DND-41 (cell line): ENCODE results near the gene COTL1.

Experiments used
- EZH2 ChIP-seq: IDR thresholded peaks from 3 replicates; pipeline ENCODE4 v1.6.1; 2012; ENCODE audit warnings: borderline replicate concordance, low read depth, mild to moderate bottlenecking, moderate library complexity, low read length, inconsistent platforms; ENCODE audit not compliant: severe bottlenecking
- TF ChIP-seq, protein P1 (sequence below): IDR thresholded peaks from 2 replicates; pipeline ENCODE4 v1.5.1; 2012; ENCODE audit warnings: borderline replicate concordance, low read length, moderate library complexity, mild to moderate bottlenecking; ENCODE audit not compliant: poor library complexity, severe bottlenecking; ENCODE audit errors: extremely low read depth

DNA sequence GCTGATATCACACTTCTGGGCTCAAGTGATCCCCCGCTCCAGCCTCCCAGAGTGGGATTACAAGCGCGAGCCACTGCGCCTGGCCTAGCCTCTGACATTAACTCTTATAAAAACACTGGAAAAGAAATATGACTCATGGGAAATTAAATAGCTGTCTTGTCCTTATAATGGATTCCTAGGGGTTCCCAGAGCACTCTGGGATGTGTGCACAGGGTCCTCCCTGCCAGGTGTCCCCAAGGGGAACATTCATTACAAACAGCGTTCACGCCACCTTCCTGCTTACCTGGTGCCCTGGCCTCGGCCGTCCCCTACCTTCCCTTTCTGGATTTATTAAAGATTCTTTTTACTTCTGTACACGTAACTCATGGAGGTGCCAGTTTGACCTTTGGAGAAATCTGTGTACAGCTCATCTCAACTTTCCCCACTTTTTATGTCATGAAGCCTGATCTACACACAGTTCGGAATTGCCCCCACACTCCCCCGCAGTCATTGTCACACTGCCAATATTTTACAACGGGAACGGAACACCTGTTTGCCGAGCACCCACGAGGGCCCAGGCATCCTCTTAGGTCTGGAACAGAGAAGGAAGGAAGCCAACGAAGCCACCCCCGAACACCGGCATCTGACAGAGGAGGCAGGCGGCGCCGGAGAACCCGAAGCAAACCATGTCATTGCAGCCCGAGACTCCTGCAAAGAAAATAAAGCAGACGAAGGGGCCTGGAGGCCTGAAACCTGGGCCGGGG is 73.7 kb downstream of the COTL1 start:
- no peak for TF ChIP-seq EZH2
- TF ChIP-seq, protein P1, sequence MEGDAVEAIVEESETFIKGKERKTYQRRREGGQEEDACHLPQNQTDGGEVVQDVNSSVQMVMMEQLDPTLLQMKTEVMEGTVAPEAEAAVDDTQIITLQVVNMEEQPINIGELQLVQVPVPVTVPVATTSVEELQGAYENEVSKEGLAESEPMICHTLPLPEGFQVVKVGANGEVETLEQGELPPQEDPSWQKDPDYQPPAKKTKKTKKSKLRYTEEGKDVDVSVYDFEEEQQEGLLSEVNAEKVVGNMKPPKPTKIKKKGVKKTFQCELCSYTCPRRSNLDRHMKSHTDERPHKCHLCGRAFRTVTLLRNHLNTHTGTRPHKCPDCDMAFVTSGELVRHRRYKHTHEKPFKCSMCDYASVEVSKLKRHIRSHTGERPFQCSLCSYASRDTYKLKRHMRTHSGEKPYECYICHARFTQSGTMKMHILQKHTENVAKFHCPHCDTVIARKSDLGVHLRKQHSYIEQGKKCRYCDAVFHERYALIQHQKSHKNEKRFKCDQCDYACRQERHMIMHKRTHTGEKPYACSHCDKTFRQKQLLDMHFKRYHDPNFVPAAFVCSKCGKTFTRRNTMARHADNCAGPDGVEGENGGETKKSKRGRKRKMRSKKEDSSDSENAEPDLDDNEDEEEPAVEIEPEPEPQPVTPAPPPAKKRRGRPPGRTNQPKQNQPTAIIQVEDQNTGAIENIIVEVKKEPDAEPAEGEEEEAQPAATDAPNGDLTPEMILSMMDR, result no peak
